Measurements from ENCODE around the gene CA10.

GRCh38 chr17:51707216-51707615 is 451.3 kb downstream of the CA10 start:
- no peak for TF ChIP-seq CTCF (IDR thresholded peaks at IDR 0.05)
- TF ChIP-seq POLR2A (IDR thresholded peaks at IDR 0.05) = no peak
- TF ChIP-seq POLR2AphosphoS5 (IDR thresholded peaks at IDR 0.05; ENCODE audit: insufficient read depth in 1 of 2, low read depth in 1 of 2) = no peak

Measured in vagina (tissue), 2 donors.